ENCODE measurements around the gene INHBA. TPM values are rescaled to one million over a fixed set of nuclear protein-coding genes. Genes with fewer than 3 reads are reported as not detected.

INHBA gene
- total RNA-seq, 8 experiments from 2014 or later: 0.13 to 24.7 (median 1.8) TPM

GRCh38 chr7:41731493-41732435 is 28.9 kb upstream of the INHBA start:
- in situ Hi-C loops (cut with MboI; ENCODE audit: low pct_unique_long_range_greater_than_20kb in 2 of 9, low sequenced_read_pairs in 9 of 9, unreplicated experiment in 9 of 9): loop anchor here in 2 of 9 experiments (25.0 kb wide), 2 partner anchors 1419 to 1494 kb away; no protein-coding TSS in a partner anchor
- no peak overlapping the region for H3K27ac ChIP-seq
- 0 to 90% (median 54%) methylated on average over 1 to 7 of the region's 7 CpGs for WGBS, 10 experiments
- no peak for ATAC-seq (replicated peaks in 6 of 8)
- no peak overlapping the region for H3K4me3 ChIP-seq
- no peaks in the 10 kb centered on the region for H3K4me1 ChIP-seq (replicated peaks in 1 of 2)

DNA sequence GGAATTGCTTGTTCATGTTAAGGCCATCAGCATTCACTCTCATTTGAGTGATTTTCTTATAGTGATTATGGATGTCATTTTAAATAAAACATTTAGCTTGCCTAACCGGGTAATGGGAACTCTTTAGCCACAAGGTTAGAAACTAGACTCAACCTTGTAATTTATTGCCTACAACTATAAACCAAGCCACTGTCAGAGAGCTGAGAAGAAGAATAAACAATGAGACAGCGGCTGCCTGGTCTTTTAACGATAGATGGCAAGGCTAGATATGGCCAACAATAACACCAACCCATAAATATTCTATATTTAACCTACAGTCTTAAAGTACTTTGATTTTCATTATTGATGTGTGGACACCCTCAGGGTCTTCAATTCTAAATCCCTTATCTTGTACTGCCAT is 27.8 kb upstream of the INHBA start:
- in situ Hi-C loops (cut with MboI; ENCODE audit: low pct_unique_long_range_greater_than_20kb in 2 of 9, low sequenced_read_pairs in 9 of 9, unreplicated experiment in 9 of 9): loop anchor here in 2 of 9 experiments (25.0 kb wide), 2 partner anchors 1418 to 1493 kb away; no protein-coding TSS in a partner anchor

DNA sequence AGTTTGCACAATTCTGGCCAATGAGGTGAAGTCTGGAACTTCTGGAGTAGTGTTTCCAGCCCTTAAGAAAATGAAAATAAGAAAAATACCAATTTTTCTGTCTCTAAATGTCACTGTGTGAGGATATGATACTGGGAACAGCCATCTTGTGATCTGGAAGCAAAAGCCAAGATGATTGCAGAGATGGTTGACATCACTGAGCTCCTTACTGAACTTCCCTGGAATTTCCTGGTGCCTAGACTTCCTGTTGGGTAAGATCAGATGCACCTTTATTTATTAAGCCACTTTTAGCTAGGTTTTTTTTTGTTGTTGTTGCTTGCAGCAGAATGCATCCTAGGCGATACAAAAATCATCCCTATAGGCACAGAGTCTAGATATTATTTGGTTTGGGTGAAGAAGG is 27.3 kb upstream of the INHBA start:
- H3K4me1 ChIP-seq (replicated peaks in 1 of 2): no peaks in the 10 kb centered on the region
- 80 to 100% (median 94%) methylated on average over 1 of the region's 1 CpG; no CpG with 5 or more reads in 6 of the 10 experiments for WGBS, 10 experiments
- no peak for ATAC-seq (replicated peaks in 6 of 8)
- in situ Hi-C loops (cut with MboI; ENCODE audit: low pct_unique_long_range_greater_than_20kb in 2 of 9, low sequenced_read_pairs in 9 of 9, unreplicated experiment in 9 of 9): loop anchor here in 2 of 9 experiments (25.0 kb wide), 2 partner anchors 1418 to 1493 kb away; no protein-coding TSS in a partner anchor
- H3K4me3 ChIP-seq: no peak overlapping the region
- no peak overlapping the region for H3K27ac ChIP-seq

More for the DNA sequence above, 27.8 kb upstream of the INHBA start:
- H3K4me1 ChIP-seq (replicated peaks in 1 of 2): no peaks in the 10 kb centered on the region
- H3K27ac ChIP-seq: no peak overlapping the region
- H3K4me3 ChIP-seq: no peak overlapping the region
- peak in 2 of 8 experiments; percentile 52 to 57 for ATAC-seq (replicated peaks in 6 of 8)
- 33 to 98% (median 77%) methylated on average over 1 to 3 of the region's 3 CpGs; no CpG with 5 or more reads in 1 of the 10 experiments for WGBS, 10 experiments

DNA sequence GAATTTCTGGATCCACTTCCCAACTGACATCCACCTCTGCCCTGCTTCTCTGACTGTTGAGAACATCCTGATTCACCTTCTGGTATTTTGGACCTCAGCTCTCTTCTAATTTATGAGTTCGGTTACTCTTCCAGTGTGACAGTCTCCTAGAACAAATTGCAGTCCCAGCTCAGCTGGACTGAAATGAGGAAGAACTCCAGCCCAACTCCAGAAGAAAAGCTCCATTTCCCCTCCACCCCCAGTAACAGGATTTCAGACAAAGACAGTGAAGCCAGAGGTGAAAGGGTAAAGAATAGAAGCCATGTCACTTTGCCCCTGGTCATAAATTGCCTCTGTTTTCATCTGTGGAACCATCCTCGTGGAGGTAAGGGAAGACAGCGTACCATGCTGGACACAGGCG is 26.2 kb upstream of the INHBA start:
- Histone ChIP-seq H3K27ac (no peak overlapping the region), H3K4me3 (no peak overlapping the region), H3K4me1 (replicated peaks in 1 of 2) (no peaks in the 10 kb centered on the region)
- in situ Hi-C loops (cut with MboI; ENCODE audit: low pct_unique_long_range_greater_than_20kb in 2 of 9, low sequenced_read_pairs in 9 of 9, unreplicated experiment in 9 of 9): loop anchor here in 2 of 9 experiments (25.0 kb wide), 2 partner anchors 1417 to 1492 kb away; no protein-coding TSS in a partner anchor
- ATAC-seq (replicated peaks in 6 of 8): no peak
- WGBS, 10 experiments: 0 to 100% (median 97%) methylated on average over 1 to 4 of the region's 4 CpGs; no CpG with 5 or more reads in 1 of the 10 experiments

DNA sequence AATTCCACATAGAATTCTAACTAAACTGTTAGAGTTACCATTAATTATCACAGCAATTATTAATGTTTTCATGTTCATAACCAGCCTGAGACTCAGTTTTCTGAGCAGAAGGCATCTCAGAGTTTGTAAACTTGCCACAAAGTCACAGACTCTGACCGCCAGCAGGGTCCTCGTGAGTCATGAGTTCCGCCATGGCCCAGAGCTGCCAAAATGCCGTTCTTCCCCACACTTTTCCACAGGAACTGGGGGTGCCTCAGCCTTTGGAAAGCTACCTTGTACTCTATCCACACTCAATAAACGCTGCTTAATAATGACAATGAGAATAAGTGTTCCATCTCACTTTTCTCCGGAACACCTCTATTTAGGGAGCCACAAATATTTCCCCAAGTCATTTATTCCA is 22.1 kb upstream of the INHBA start:
- H3K4me3 ChIP-seq: no peak overlapping the region
- no peak for ATAC-seq (replicated peaks in 6 of 8)
- 82 to 100% (median 97%) methylated on average over 3 to 6 of the region's 6 CpGs; no CpG with 5 or more reads in 2 of the 10 experiments for WGBS, 10 experiments
- H3K27ac ChIP-seq: no peak overlapping the region
- no peaks in the 10 kb centered on the region for H3K4me1 ChIP-seq (replicated peaks in 1 of 2)
- in situ Hi-C loops (cut with MboI; ENCODE audit: low pct_unique_long_range_greater_than_20kb in 2 of 9, low sequenced_read_pairs in 9 of 9, unreplicated experiment in 9 of 9): loop anchor here in 2 of 9 experiments (25.0 kb wide), 2 partner anchors 1413 to 1488 kb away; no protein-coding TSS in a partner anchor

DNA sequence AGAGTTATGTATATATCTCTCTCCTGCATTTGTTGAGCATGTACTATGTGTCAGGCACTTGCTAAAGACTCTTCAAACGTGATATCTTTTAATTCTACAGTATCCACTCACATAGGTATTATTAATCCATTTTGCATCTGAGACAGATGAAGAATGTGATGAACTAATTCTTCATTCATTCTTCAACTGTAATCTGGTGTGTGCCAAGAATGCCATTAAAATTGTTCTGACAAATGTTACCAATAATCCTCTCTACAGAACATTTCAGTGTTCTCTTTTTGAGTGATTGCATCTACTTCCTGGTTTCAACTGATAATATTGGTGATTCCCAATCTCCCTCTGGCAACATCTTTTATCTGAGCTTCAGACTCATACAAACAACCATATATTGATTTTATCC is 18.0 kb upstream of the INHBA start:
- in situ Hi-C loops (cut with MboI; ENCODE audit: low pct_unique_long_range_greater_than_20kb in 2 of 9, low sequenced_read_pairs in 9 of 9, unreplicated experiment in 9 of 9): loop anchor here in 3 of 9 experiments (25.0 kb wide), 2 partner anchors 1384 to 1484 kb away; no protein-coding TSS in a partner anchor
- no peak for ATAC-seq (replicated peaks in 6 of 8)
- Histone ChIP-seq H3K27ac (no peak overlapping the region), H3K4me1 (replicated peaks in 1 of 2) (no peaks in the 10 kb centered on the region), H3K4me3 (no peak overlapping the region)
- 10 to 100% (median 86%) methylated on average over 1 of the region's 1 CpG; no CpG with 5 or more reads in 3 of the 10 experiments for WGBS, 10 experiments

- in situ Hi-C loops (cut with MboI; ENCODE audit: low pct_unique_long_range_greater_than_20kb in 2 of 9, low sequenced_read_pairs in 9 of 9, unreplicated experiment in 9 of 9): loop anchor here in 3 of 9 experiments (25.0 kb wide), 2 partner anchors 1383 to 1483 kb away; no protein-coding TSS in a partner anchor
- Histone ChIP-seq H3K27ac (no peak overlapping the region), H3K4me1 (replicated peaks in 1 of 2) (no peaks in the 10 kb centered on the region), H3K4me3 (no peak overlapping the region)
- 80 to 100% (median 100%) methylated on average over 1 to 4 of the region's 4 CpGs; no CpG with 5 or more reads in 3 of the 10 experiments for WGBS, 10 experiments
- no peak for ATAC-seq (replicated peaks in 6 of 8)
Observed at GRCh38 chr7:41720046-41720445, 17.2 kb upstream of the INHBA start.

GRCh38 chr7:41716691-41717090 is 13.8 kb upstream of the INHBA start:
- H3K4me1 ChIP-seq (replicated peaks in 1 of 2): no peaks in the 10 kb centered on the region
- 49 to 93% (median 74%) methylated on average over 1 to 11 of the region's 11 CpGs for WGBS, 10 experiments
- H3K4me3 ChIP-seq: no peak overlapping the region
- ATAC-seq (replicated peaks in 6 of 8): no peak
- no peak overlapping the region for H3K27ac ChIP-seq
- in situ Hi-C loops (cut with MboI; ENCODE audit: low pct_unique_long_range_greater_than_20kb in 2 of 9, low sequenced_read_pairs in 9 of 9, unreplicated experiment in 9 of 9): loop anchor here in 3 of 9 experiments (25.0 kb wide), 2 partner anchors 1379 to 1479 kb away; no protein-coding TSS in a partner anchor

- H3K4me1 ChIP-seq (replicated peaks in 1 of 2): no peaks in the 10 kb centered on the region
- no peak overlapping the region for H3K27ac ChIP-seq
- in situ Hi-C loops (cut with MboI; ENCODE audit: low pct_unique_long_range_greater_than_20kb in 2 of 9, low sequenced_read_pairs in 9 of 9, unreplicated experiment in 9 of 9): loop anchor here in 3 of 9 experiments (25.0 kb wide), 2 partner anchors 1378 to 1478 kb away; no protein-coding TSS in a partner anchor
- 61 to 100% (median 87%) methylated on average over 1 to 7 of the region's 8 CpGs; no CpG with 5 or more reads in 2 of the 10 experiments for WGBS, 10 experiments
- H3K4me3 ChIP-seq: no peak overlapping the region
- ATAC-seq (replicated peaks in 6 of 8): no peak
Observed at GRCh38 chr7:41715000-41715399, 12.1 kb upstream of the INHBA start.

GRCh38 chr7:41711283-41712064 is 8.6 kb upstream of the INHBA start:
- no peak overlapping the region for H3K27ac ChIP-seq
- WGBS, 10 experiments: 41 to 86% (median 64%) methylated on average over 1 to 10 of the region's 10 CpGs
- no peaks in the 10 kb centered on the region for H3K4me1 ChIP-seq (replicated peaks in 1 of 2)
- no peak overlapping the region for H3K4me3 ChIP-seq
- in situ Hi-C loops (cut with MboI; ENCODE audit: low pct_unique_long_range_greater_than_20kb in 2 of 9, low sequenced_read_pairs in 9 of 9, unreplicated experiment in 9 of 9): loop anchor here in 3 of 9 experiments (25.0 kb wide), 2 partner anchors 1374 to 1474 kb away; no protein-coding TSS in a partner anchor
- no peak for ATAC-seq (replicated peaks in 6 of 8)

- no peak for ATAC-seq (replicated peaks in 6 of 8)
- Histone ChIP-seq H3K4me1 (replicated peaks in 1 of 2) (peaks cover 3% of the 10 kb centered on the region in 2 donors), H3K4me3 (no peak overlapping the region), H3K27ac (no peak overlapping the region)
- WGBS, 10 experiments: 76 to 100% (median 85%) methylated on average over 1 to 2 of the region's 2 CpGs; no CpG with 5 or more reads in 1 of the 10 experiments
- in situ Hi-C loops (cut with MboI; ENCODE audit: low pct_unique_long_range_greater_than_20kb in 2 of 9, low sequenced_read_pairs in 9 of 9, unreplicated experiment in 9 of 9): loop anchor here in 3 of 9 experiments (25.0 kb wide), 2 partner anchors 1374 to 1474 kb away; no protein-coding TSS in a partner anchor
Observed at GRCh38 chr7:41710838-41711237, 7.9 kb upstream of the INHBA start.

GRCh38 chr7:41709621-41710020 is 6.7 kb upstream of the INHBA start:
- Histone ChIP-seq H3K27ac (no peak overlapping the region), H3K4me3 (no peak overlapping the region), H3K4me1 (replicated peaks in 1 of 2) (peaks cover 3 to 5% of the 10 kb centered on the region in 2 donors)
- WGBS, 10 experiments: 0 to 87% (median 42%) methylated on average over 1 to 4 of the region's 4 CpGs; no CpG with 5 or more reads in 1 of the 10 experiments
- in situ Hi-C loops (cut with MboI; ENCODE audit: low pct_unique_long_range_greater_than_20kb in 2 of 9, low sequenced_read_pairs in 9 of 9, unreplicated experiment in 9 of 9): loop anchor here in 3 of 9 experiments (25.0 kb wide), 2 partner anchors 1372 to 1472 kb away; no protein-coding TSS in a partner anchor
- peak in 5 of 8 experiments; percentile 17 to 55 (median 49) for ATAC-seq (replicated peaks in 6 of 8)
